SU-DHL-6 (cell line): Measurements from ENCODE around the gene ATP6V1G2.

Source experiments
- H2AFZ ChIP-seq: fragments of 200-600 bp; sonication (generic); 2 replicates; pipeline ENCODE4 v1.6.1; 2014; ENCODE audit warnings: low read depth, mild to moderate bottlenecking, moderate library complexity, mixed read lengths, antibody characterized with exemption, low read length; ENCODE audit not compliant: severe bottlenecking
- H3F3A ChIP-seq: fragments of 200-600 bp; shearing (Covaris generic); 2 replicates; pipeline ENCODE4 v1.6.0; 2016; ENCODE audit warnings: antibody characterized with exemption, mild to moderate bottlenecking; ENCODE audit not compliant: insufficient read depth
- H3K27ac ChIP-seq: fragments of 200-600 bp; sonication (generic); 2 replicates; pipeline ENCODE4 v1.5.1; 2016; ENCODE audit warnings: low read depth, mild to moderate bottlenecking, low read length, moderate library complexity, mixed read lengths
- H3K27me3 ChIP-seq: fragments of 200-600 bp; sonication (generic), shearing (Covaris generic); 2 replicates; pipeline ENCODE4 v1.6.0; 2014; ENCODE audit warnings: mild to moderate bottlenecking, low read length
- H3K36me3 ChIP-seq: fragments of 200-600 bp; sonication (generic); 2 replicates; pipeline ENCODE4 v1.6.1; 2014; ENCODE audit warnings: mild to moderate bottlenecking, low read length, mixed read lengths
- H3K4me2 ChIP-seq: fragments of 300-600, 200-600 bp; shearing (Covaris generic), sonication (generic); 2 replicates; pipeline ENCODE4 v1.6.0; 2014; ENCODE audit warnings: low read length, low read depth, mild to moderate bottlenecking; ENCODE audit not compliant: poor library complexity, severe bottlenecking
- H3K4me3 ChIP-seq: fragments of 200-600 bp; sonication (generic); 2 replicates; pipeline ENCODE4 v1.5.1; 2014; ENCODE audit warnings: antibody characterized with exemption, low read length, mild to moderate bottlenecking, mixed read lengths; ENCODE audit not compliant: insufficient read depth, poor library complexity, severe bottlenecking
- H3K79me2 ChIP-seq: fragments of 200-600 bp; sonication (generic); 2 replicates; pipeline ENCODE4 v1.6.1; 2014; ENCODE audit warnings: mild to moderate bottlenecking, low read length, moderate library complexity; ENCODE audit not compliant: insufficient read depth
- H3K9ac ChIP-seq: fragments of 200-600 bp; sonication (generic); 2 replicates; pipeline ENCODE4 v1.7.0; 2014; ENCODE audit warnings: mild to moderate bottlenecking, low read length
- H3K9me2 ChIP-seq: fragments of 200-600 bp; sonication (generic); replicated peaks from 2 replicates; pipeline ENCODE4 v1.6.1; 2014; ENCODE audit warnings: low read length; ENCODE audit not compliant: insufficient read depth
- H3K9me3 ChIP-seq: fragments of 200-600 bp; sonication (generic); 2 replicates; pipeline ENCODE4 v1.6.1; 2014; ENCODE audit warnings: low read length, mixed read lengths; ENCODE audit not compliant: insufficient read depth
- H4K20me1 ChIP-seq: fragments of 200-600 bp; sonication (generic); 2 replicates; pipeline ENCODE4 v1.6.1; 2014; ENCODE audit warnings: low read depth, mild to moderate bottlenecking, antibody characterized with exemption, low read length, moderate library complexity, mixed read lengths
- EZH2phosphoT487 ChIP-seq: fragments of 200-600 bp; sonication (generic), shearing (Covaris generic); conservative IDR thresholded peaks from 2 replicates; pipeline ENCODE4 v1.6.1; 2018; ENCODE audit warnings: mild to moderate bottlenecking, antibody characterized with exemption, low read length, moderate library complexity, mixed read lengths
- TF ChIP-seq, protein P1 (sequence below): fragments of 200-600 bp; sonication (generic); IDR thresholded peaks from one replicate; pipeline ENCODE4 v1.5.1; 2017; ENCODE audit warnings: antibody characterized with exemption, mild to moderate bottlenecking, low read length, moderate library complexity; ENCODE audit not compliant: insufficient read depth, poor library complexity, severe bottlenecking

The ATP6V1G2 gene

DNA sequence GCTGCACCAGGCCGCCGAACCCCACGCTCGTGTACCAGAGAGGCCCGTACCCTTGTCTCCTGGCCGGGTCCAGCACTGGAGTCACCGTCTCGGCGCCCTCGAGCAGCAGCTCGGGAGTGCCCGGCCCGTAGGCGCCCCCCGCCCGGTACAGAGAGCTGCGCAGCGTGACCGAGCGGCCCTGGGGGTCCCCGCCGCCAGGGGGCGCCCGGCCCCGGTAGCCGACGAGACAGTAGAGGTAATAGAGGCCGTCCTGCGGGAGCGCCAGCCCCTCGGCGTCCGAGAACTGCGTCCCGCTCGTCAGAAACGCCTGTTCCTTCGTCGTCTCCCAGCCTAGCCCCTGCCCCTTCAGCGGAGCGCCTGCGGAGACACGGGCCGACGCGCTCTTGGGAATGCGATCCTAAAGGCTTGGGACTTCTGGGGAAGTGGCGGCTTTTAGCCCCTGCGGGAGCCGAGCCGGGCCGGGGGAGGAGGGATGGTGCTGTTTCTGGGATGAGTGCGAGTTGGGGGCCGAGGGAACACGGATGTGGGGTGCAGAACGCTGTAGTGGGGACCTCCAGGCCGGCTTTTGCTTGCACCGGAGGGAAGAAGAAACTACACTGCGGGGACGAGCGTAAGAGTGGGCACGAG is 34.5 kb upstream of the ATP6V1G2 start:
- H3K9me2 ChIP-seq: no peaks in the 10 kb centered on the region
- no peaks in the 10 kb centered on the region for H4K20me1 ChIP-seq
- H3K4me3 ChIP-seq: peak overlapping the region; percentile 86
- peaks cover 89% of the 10 kb centered on the region for H3F3A ChIP-seq
- peak overlapping the region; percentile 86 for H3K4me2 ChIP-seq
- no peaks in the 10 kb centered on the region for H3K9me3 ChIP-seq
- no peak for TF ChIP-seq EZH2phosphoT487
- TF ChIP-seq, protein P1, sequence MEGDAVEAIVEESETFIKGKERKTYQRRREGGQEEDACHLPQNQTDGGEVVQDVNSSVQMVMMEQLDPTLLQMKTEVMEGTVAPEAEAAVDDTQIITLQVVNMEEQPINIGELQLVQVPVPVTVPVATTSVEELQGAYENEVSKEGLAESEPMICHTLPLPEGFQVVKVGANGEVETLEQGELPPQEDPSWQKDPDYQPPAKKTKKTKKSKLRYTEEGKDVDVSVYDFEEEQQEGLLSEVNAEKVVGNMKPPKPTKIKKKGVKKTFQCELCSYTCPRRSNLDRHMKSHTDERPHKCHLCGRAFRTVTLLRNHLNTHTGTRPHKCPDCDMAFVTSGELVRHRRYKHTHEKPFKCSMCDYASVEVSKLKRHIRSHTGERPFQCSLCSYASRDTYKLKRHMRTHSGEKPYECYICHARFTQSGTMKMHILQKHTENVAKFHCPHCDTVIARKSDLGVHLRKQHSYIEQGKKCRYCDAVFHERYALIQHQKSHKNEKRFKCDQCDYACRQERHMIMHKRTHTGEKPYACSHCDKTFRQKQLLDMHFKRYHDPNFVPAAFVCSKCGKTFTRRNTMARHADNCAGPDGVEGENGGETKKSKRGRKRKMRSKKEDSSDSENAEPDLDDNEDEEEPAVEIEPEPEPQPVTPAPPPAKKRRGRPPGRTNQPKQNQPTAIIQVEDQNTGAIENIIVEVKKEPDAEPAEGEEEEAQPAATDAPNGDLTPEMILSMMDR: peak; percentile 100
- peak overlapping the region; percentile 87 for H3K9ac ChIP-seq
- peak overlapping the region; percentile 15 for H2AFZ ChIP-seq
- H3K27me3 ChIP-seq: no peaks in the 10 kb centered on the region
- peaks cover 32% of the 10 kb centered on the region for H3K79me2 ChIP-seq
- H3K27ac ChIP-seq: peak overlapping the region; percentile 92
- H3K36me3 ChIP-seq: peaks cover 3% of the 10 kb centered on the region; the same call in 1 of the 2 replicates

- Histone ChIP-seq H3K9me3 (no peaks in the 10 kb centered on the region), H2AFZ (peak overlapping the region; percentile 15), H3K27me3 (no peaks in the 10 kb centered on the region), H3K27ac (peak overlapping the region; percentile 92), H3K4me2 (peak overlapping the region; percentile 86), H3F3A (peaks cover 88% of the 10 kb centered on the region), H3K9me2 (no peaks in the 10 kb centered on the region), H4K20me1 (no peaks in the 10 kb centered on the region), H3K9ac (peak overlapping the region; percentile 87), H3K4me3 (peak overlapping the region; percentile 86), H3K36me3 (peaks cover 3% of the 10 kb centered on the region; the same call in 1 of the 2 replicates), H3K79me2 (peaks cover 37% of the 10 kb centered on the region)
- TF ChIP-seq, protein P1: no peak
- no peak for TF ChIP-seq EZH2phosphoT487
Measured at GRCh38 chr6:31580438-31580740, 34.0 kb upstream of the ATP6V1G2 start.

DNA sequence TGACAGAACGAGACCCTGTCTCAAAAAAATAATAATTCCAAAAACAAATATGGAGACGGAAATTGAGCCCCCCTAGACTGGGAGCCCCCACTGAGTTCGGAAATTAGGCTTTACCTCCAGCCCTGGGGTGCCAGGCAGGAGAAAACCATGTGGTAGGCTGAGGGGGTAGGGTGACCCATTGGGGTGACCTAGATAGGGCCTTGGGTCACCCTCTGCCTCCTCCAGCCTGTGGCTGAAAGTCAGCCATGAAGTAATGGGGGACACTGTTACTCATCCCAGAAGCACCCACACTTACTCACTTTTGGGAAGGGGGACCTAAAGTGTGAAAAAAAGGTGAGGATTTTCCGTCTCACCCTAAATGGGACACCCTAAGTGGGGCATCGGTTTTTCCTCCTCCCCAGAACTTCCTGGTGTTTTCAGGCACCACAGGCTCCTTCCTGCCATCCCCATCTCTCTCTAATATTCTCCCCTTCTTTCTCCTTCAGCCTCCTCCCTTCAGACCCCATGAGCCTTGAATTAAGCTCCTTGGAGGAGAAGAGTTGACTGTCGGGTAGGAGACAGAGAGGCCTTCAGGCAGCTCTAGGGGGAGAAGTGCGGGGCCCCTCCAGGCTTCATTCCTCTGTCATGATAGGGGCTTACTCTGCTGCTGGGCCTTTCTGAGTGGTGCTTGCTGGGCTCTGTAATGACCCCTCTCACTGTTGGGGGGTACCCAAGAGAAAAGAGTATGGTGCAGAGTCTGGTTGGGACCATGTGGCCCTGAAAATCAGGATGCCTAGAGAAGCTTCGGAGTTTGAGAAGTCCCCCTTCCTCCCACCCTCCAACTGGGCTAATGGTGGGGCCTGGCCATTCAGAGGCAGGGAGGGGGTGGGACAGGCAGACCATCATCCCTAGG is 33.4 kb upstream of the ATP6V1G2 start:
- no peaks in the 10 kb centered on the region for H4K20me1 ChIP-seq
- no peaks in the 10 kb centered on the region for H3K9me2 ChIP-seq
- H3K9ac ChIP-seq: peak overlapping the region; percentile 87
- H3K4me2 ChIP-seq: peak overlapping the region; percentile 86
- peaks cover 87% of the 10 kb centered on the region for H3F3A ChIP-seq
- no peaks in the 10 kb centered on the region for H3K9me3 ChIP-seq
- H3K79me2 ChIP-seq: peaks cover 43% of the 10 kb centered on the region
- peaks cover 3% of the 10 kb centered on the region; the same call in 1 of the 2 replicates for H3K36me3 ChIP-seq
- H3K27ac ChIP-seq: peak overlapping the region; percentile 92
- no peak overlapping the region for H2AFZ ChIP-seq
- H3K27me3 ChIP-seq: no peaks in the 10 kb centered on the region
- no peak for TF ChIP-seq EZH2phosphoT487
- TF ChIP-seq, protein P1: no peak
- H3K4me3 ChIP-seq: peak overlapping the region; percentile 86
